ENCODE data around the gene CLSTN2. TPM values are rescaled to one million over a fixed set of nuclear protein-coding genes. Genes with fewer than 3 reads are reported as not detected.

The CLSTN2 gene
- total and polyA plus RNA-seq, 5 donors from 2014 or later: not detected

DNA sequence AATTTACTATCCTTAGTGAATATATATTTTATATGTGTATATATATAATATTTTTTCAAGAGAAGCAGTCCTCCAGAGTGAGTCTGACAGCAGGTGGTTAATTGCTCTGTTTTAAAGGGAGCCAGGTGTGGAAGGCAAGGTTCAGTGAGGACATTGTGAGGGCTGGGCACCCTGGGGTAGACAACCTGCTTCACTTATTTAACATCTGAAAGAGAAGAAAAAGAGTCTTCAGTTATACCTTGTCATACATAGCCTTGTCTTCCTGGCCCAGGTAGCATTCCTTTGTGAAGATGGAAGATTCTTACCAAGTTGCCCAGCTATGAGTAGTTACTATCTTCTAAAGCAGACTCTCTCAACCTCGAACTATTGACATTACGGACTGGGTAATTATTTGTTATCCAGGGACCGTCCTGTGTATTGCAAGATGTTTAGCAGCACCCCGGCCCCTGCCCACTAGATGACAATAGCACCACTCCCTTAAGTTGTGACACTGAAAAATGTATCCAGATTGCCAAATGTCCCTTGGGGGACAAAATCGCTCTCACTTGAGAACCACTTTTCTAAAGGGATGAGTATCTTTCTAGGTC, 406.9 kb downstream of the CLSTN2 start:
- no peaks in the 10 kb centered on the region for H3K36me3 Mint-ChIP-seq
- no peak for DNase-seq
- no peaks in the 10 kb centered on the region for H3K4me1 ChIP-seq (ENCODE audit: control insufficient read depth, insufficient read depth, low read length, poor library complexity, severe bottlenecking)
- H3K4me3 ChIP-seq (ENCODE audit: low read depth, low read length): no peak overlapping the region
- H3K36me3 ChIP-seq (ENCODE audit: control insufficient read depth, insufficient read depth, low read length): no peaks in the 10 kb centered on the region
- H3K4me1 Mint-ChIP-seq: no peaks in the 10 kb centered on the region
- H3K27me3 ChIP-seq (ENCODE audit: control insufficient read depth, insufficient read depth, low read length): no peaks in the 10 kb centered on the region
- no peaks in the 10 kb centered on the region for H3K9me3 ChIP-seq (ENCODE audit: control insufficient read depth in 2 of 2, low read length in 2 of 2)
- no peak overlapping the region for H3K27ac Mint-ChIP-seq
- H3K27me3 Mint-ChIP-seq: no peaks in the 10 kb centered on the region
- no peak overlapping the region for H3K27ac ChIP-seq (ENCODE audit: insufficient read depth, low read length, poor library complexity, severe bottlenecking)
- peaks cover 0 to 4% (median 2%) of the 10 kb centered on the region in 7 donors for H3K9me3 Mint-ChIP-seq
- H3K4me3 Mint-ChIP-seq: no peak overlapping the region
- ATAC-seq (ENCODE audit: low read depth in 2 of 2): no peak

DNA sequence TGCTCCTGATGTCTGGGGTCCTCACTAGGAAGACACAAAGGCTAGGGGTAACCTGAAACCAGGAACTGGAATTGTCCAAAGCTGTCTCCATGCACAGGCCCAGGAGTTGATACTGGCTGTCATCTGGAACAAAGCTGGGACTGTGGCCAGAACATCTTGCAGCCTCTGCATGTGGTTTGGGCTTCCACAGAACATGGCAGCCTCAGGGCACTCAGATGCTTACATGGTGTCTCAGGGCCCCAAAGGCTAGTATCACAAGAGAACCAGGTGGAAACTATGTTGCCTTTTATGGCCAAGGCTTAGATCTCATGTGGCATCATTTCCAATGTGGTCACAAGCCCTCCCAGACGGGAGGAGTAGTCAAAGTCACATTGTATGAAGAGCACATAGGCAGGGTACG, 407.7 kb downstream of the CLSTN2 start:
- Histone ChIP-seq H3K4me3 (ENCODE audit: low read depth, low read length) (no peak overlapping the region), H3K27ac (ENCODE audit: insufficient read depth, low read length, poor library complexity, severe bottlenecking) (no peak overlapping the region), H3K27me3 (ENCODE audit: control insufficient read depth, insufficient read depth, low read length) (no peaks in the 10 kb centered on the region), H3K4me1 (ENCODE audit: control insufficient read depth, insufficient read depth, low read length, poor library complexity, severe bottlenecking) (no peaks in the 10 kb centered on the region), H3K36me3 (ENCODE audit: control insufficient read depth, insufficient read depth, low read length) (no peaks in the 10 kb centered on the region), H3K9me3 (ENCODE audit: control insufficient read depth in 2 of 2, low read length in 2 of 2) (no peaks in the 10 kb centered on the region)
- Mint-ChIP-seq H3K27ac (no peak overlapping the region), H3K4me1 (no peaks in the 10 kb centered on the region), H3K36me3 (no peaks in the 10 kb centered on the region), H3K27me3 (no peaks in the 10 kb centered on the region), H3K9me3 (peaks cover 0 to 4% (median 2%) of the 10 kb centered on the region in 7 donors), H3K4me3 (no peak overlapping the region)
- no peak for ATAC-seq (ENCODE audit: low read depth in 2 of 2)
- no peak for DNase-seq

DNA sequence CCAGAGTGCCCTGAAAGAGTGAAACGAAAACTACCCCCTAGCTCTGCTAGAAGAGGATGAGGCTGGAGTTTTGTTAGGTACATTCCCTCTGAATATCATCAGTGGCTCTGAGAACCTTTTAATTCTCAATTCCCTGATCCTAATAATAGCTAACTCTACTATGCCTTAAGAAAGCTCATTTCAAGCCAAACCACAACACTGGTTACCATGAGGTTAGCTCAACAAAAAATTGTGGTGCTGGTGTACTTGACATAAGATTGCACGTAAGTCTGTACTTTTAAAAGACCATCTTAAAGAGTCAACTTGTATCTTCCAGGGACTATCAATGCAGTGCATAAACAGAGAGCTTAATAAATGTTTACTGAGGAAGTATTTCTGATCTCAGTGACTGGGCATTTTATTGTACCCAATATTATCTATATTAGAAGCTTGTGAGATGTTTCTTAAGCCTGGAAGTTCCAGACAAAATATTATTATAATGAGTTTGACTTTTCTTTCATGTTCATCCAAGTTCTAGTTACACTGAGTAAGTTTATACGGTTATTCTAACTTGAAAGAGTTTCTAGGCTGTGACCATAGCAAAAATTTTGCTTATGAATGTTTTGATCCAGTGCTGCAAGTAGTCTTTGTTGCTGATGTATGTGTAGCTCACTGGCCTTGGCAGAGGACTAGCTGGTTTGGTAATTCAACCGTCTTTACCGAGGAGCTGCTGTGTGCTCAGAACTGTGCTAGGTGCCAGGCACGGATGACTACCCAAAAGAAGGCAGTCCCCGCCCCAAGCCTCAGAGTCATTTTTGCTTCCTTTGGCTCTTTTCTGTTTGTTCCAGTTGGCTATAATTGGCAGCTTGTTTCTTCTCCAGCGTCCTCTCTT, 408.5 kb downstream of the CLSTN2 start:
- H3K27me3 ChIP-seq (ENCODE audit: control insufficient read depth, insufficient read depth, low read length): no peaks in the 10 kb centered on the region
- no peaks in the 10 kb centered on the region for H3K36me3 Mint-ChIP-seq

DNA sequence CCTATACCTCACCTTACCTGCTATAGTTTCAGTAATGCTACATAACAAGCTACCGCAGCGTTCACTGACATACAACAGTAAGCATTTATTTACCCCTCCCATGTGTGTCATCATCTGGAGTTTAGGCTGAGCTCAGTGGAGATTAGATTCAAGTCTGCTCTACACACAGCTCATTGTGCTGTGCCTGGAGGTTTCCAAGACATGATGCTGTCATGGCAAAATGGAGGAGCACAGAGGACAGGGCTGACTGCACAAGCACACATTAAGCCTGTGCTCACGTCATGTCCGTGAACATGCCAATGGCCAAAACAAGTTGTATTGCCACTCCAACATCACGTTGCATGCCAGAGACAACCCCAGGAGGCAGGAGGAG, 409.1 kb downstream of the CLSTN2 start:
- H3K36me3 ChIP-seq (ENCODE audit: control insufficient read depth, insufficient read depth, low read length): no peaks in the 10 kb centered on the region
- no peak for DNase-seq
- ATAC-seq (ENCODE audit: low read depth in 2 of 2): no peak
- Mint-ChIP-seq H3K9me3 (peaks cover 0 to 6% (median 2%) of the 10 kb centered on the region in 7 donors), H3K27ac (no peak overlapping the region), H3K27me3 (no peaks in the 10 kb centered on the region), H3K4me1 (no peaks in the 10 kb centered on the region), H3K4me3 (no peak overlapping the region), H3K36me3 (no peaks in the 10 kb centered on the region)
- H3K9me3 ChIP-seq (ENCODE audit: control insufficient read depth in 2 of 2, low read length in 2 of 2): no peaks in the 10 kb centered on the region
- H3K4me3 ChIP-seq (ENCODE audit: low read depth, low read length): no peak overlapping the region
- no peaks in the 10 kb centered on the region for H3K27me3 ChIP-seq (ENCODE audit: control insufficient read depth, insufficient read depth, low read length)
- H3K27ac ChIP-seq (ENCODE audit: insufficient read depth, low read length, poor library complexity, severe bottlenecking): no peak overlapping the region
- H3K4me1 ChIP-seq (ENCODE audit: control insufficient read depth, insufficient read depth, low read length, poor library complexity, severe bottlenecking): no peaks in the 10 kb centered on the region

More for the DNA sequence above, 408.5 kb downstream of the CLSTN2 start:
- Histone ChIP-seq H3K4me3 (ENCODE audit: low read depth, low read length) (no peak overlapping the region), H3K36me3 (ENCODE audit: control insufficient read depth, insufficient read depth, low read length) (no peaks in the 10 kb centered on the region), H3K27ac (ENCODE audit: insufficient read depth, low read length, poor library complexity, severe bottlenecking) (no peak overlapping the region), H3K4me1 (ENCODE audit: control insufficient read depth, insufficient read depth, low read length, poor library complexity, severe bottlenecking) (no peaks in the 10 kb centered on the region), H3K9me3 (ENCODE audit: control insufficient read depth in 2 of 2, low read length in 2 of 2) (no peaks in the 10 kb centered on the region)
- Mint-ChIP-seq H3K4me3 (no peak overlapping the region), H3K27me3 (no peaks in the 10 kb centered on the region), H3K9me3 (peaks cover 0 to 4% (median 0%) of the 10 kb centered on the region in 7 donors), H3K27ac (no peak overlapping the region), H3K4me1 (no peaks in the 10 kb centered on the region)
- no peak for DNase-seq
- ATAC-seq (ENCODE audit: low read depth in 2 of 2): no peak

DNA sequence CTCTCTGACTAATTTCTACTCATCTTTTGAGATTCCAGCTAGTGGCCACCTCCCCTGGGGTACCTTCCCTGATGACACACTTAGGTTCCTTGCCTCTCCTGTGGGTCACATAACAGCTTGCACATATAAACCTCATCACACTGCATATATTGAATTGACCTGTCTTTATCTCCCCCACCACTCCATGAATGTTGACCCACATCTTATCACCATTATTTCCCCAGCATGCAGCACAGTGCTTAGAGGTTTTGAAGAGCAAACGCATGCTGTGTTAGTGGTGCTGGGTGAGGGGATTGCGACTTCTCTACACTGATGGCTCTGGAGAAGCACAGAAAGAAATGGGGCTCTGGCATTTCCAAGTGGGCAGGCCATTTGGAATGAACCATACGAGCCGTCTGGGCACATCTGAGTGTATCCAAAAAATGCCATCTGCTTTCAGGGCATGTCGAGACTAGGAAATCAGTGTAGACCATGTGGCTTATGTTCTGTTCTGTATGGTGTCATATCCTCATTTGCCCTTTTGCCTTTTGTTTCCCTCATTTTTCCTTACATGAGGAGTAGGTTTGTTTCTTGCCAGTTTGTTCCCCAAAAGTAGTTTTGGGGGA, 409.7 kb downstream of the CLSTN2 start:
- DNase-seq (no peak), ATAC-seq (ENCODE audit: low read depth in 2 of 2) (no peak)
- H3K4me3 Mint-ChIP-seq: no peak overlapping the region
- Histone ChIP-seq H3K36me3 (ENCODE audit: control insufficient read depth, insufficient read depth, low read length) (no peaks in the 10 kb centered on the region), H3K4me3 (ENCODE audit: low read depth, low read length) (no peak overlapping the region), H3K27me3 (ENCODE audit: control insufficient read depth, insufficient read depth, low read length) (no peaks in the 10 kb centered on the region), H3K9me3 (ENCODE audit: control insufficient read depth in 2 of 2, low read length in 2 of 2) (no peaks in the 10 kb centered on the region), H3K27ac (ENCODE audit: insufficient read depth, low read length, poor library complexity, severe bottlenecking) (no peak overlapping the region), H3K4me1 (ENCODE audit: control insufficient read depth, insufficient read depth, low read length, poor library complexity, severe bottlenecking) (no peaks in the 10 kb centered on the region)
- H3K36me3 Mint-ChIP-seq: no peaks in the 10 kb centered on the region
- peaks cover 0 to 12% (median 4%) of the 10 kb centered on the region in 7 donors for H3K9me3 Mint-ChIP-seq
- H3K27me3 Mint-ChIP-seq: no peaks in the 10 kb centered on the region
- no peaks in the 10 kb centered on the region for H3K4me1 Mint-ChIP-seq
- H3K27ac Mint-ChIP-seq: no peak overlapping the region

DNA sequence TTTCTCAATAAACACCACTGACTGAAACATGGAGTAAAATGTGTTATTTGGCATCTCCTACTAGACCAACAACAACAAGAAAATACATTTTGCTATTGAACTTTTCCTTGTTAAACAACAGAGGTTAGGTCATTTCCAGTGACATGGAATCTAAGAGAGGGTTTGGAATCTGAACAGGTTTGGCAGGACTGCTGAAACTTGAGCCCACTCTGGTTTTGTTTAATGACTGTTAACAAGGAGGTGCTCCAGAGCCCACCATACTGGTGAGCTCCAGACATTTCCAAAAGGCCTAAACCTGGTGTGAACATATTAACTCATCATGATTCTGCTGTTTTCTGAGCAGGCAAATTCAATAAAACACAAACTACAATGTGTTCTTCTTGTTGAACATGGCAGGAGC, 412.2 kb downstream of the CLSTN2 start:
- DNase-seq (no peak), ATAC-seq (ENCODE audit: low read depth in 2 of 2) (no peak)
- no peaks in the 10 kb centered on the region for H3K4me1 Mint-ChIP-seq
- Histone ChIP-seq H3K36me3 (ENCODE audit: control insufficient read depth, insufficient read depth, low read length) (no peaks in the 10 kb centered on the region), H3K4me3 (ENCODE audit: low read depth, low read length) (no peak overlapping the region), H3K9me3 (ENCODE audit: control insufficient read depth in 2 of 2, low read length in 2 of 2) (no peaks in the 10 kb centered on the region), H3K4me1 (ENCODE audit: control insufficient read depth, insufficient read depth, low read length, poor library complexity, severe bottlenecking) (no peaks in the 10 kb centered on the region), H3K27ac (ENCODE audit: insufficient read depth, low read length, poor library complexity, severe bottlenecking) (no peak overlapping the region), H3K27me3 (ENCODE audit: control insufficient read depth, insufficient read depth, low read length) (no peaks in the 10 kb centered on the region)
- no peak overlapping the region for H3K27ac Mint-ChIP-seq
- H3K27me3 Mint-ChIP-seq: no peaks in the 10 kb centered on the region
- H3K36me3 Mint-ChIP-seq: no peaks in the 10 kb centered on the region
- no peak overlapping the region for H3K4me3 Mint-ChIP-seq
- peaks cover 0 to 15% (median 5%) of the 10 kb centered on the region in 7 donors for H3K9me3 Mint-ChIP-seq

DNA sequence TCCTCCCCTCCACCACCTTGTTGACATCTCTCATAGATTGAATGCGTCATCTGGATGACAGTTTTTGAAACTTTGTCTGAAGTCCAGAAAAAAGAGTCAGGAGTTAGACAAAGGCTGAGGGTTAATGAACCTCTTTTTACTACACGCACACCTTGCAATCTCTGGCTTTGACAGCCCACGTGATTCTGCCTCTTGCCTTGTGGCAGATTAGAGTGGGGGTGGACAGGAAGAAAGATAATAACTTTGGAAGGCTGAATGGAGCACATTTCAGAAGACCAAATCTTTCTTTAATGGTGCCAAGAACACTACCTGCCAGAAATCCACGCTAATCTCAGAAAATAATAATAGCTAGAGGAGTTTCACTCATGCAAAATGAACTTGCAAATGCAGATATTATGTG, 415.0 kb downstream of the CLSTN2 start:
- Mint-ChIP-seq H3K27ac (no peak overlapping the region), H3K27me3 (no peaks in the 10 kb centered on the region), H3K4me3 (no peak overlapping the region), H3K4me1 (no peaks in the 10 kb centered on the region), H3K9me3 (peaks cover 0 to 15% (median 5%) of the 10 kb centered on the region in 7 donors), H3K36me3 (no peaks in the 10 kb centered on the region)
- no peak overlapping the region for H3K27ac ChIP-seq (ENCODE audit: insufficient read depth, low read length, poor library complexity, severe bottlenecking)
- ATAC-seq (ENCODE audit: low read depth in 2 of 2): no peak
- no peak for DNase-seq
- no peaks in the 10 kb centered on the region for H3K9me3 ChIP-seq (ENCODE audit: control insufficient read depth in 2 of 2, low read length in 2 of 2)
- no peak overlapping the region for H3K4me3 ChIP-seq (ENCODE audit: low read depth, low read length)
- no peaks in the 10 kb centered on the region for H3K4me1 ChIP-seq (ENCODE audit: control insufficient read depth, insufficient read depth, low read length, poor library complexity, severe bottlenecking)
- H3K36me3 ChIP-seq (ENCODE audit: control insufficient read depth, insufficient read depth, low read length): no peaks in the 10 kb centered on the region
- H3K27me3 ChIP-seq (ENCODE audit: control insufficient read depth, insufficient read depth, low read length): no peaks in the 10 kb centered on the region

Measured in CD4-positive, CD25-positive, alpha-beta regulatory T cell (primary cell).